Measurements from ENCODE around the gene TFF3.

GRCh38 chr21:42350927-42351426, 35.8 kb upstream of the TFF3 start, which contains the start of gene TFF2:
- no peak for TF ChIP-seq CTCF (IDR thresholded peaks at IDR 0.05 in 4 of 5, conservative IDR thresholded peaks at IDR 0.05 in 1 of 5)
- no peak for TF ChIP-seq POLR2A (IDR thresholded peaks at IDR 0.05)
